ENCODE data around the gene FAM83C. TPM values are rescaled to one million over a fixed set of nuclear protein-coding genes. Genes with fewer than 3 reads are reported as not detected.

FAM83C gene
- total RNA-seq, result not detected
- long read RNA-seq, result 0 reads

DNA sequence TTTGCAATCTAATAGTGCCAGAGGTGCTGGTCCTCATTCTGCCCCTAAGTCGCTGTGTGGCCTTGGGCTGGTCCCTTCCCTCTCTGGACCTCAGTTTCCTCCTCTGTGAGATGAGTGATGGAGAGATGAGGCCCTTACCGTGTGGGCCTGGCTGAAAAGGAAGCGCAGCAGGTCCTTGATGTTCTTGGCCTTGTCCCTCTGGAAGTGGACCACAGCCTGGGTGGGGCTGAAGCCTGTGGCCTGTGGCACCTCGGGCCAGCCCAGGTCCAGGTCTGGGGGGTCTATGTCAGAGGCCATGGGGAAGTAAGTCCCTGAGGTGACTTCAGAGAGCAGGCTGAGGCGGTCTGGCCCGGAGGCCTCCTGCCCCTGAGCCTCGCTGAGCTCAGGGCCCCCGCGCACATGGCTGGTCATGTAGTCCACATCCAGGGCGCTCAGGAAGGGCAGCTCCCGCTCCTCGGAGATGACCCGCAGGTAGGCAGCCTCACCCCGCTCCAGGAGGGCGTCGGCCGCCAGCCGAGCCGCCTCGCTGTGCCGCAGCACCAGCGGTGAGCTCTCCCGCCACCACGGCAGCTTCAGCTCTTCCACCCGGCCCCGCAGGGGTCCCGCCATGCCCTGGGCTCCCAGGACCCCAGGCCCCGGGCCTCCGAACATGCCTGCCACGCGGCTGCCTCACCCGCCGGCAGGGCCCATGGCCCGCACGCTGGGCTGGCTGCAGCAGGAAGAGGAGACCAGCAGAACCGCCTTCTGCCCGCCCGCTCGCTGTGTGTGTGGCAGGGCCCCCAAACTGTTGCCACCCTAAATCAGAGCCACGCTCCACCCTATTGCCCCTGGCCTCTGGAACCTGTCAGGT lies at the start of gene FAM83C:
FAM83C (minus strand) TSS at position 772 of the 850 bp plus-strand sequence; CDS start at position 651, 121 bp downstream.
- peaks cover 13% of the 10 kb centered on the region for H3K27me3 ChIP-seq
- H3K4me1 ChIP-seq, result no peaks in the 10 kb centered on the region
- TF ChIP-seq, protein P1, sequence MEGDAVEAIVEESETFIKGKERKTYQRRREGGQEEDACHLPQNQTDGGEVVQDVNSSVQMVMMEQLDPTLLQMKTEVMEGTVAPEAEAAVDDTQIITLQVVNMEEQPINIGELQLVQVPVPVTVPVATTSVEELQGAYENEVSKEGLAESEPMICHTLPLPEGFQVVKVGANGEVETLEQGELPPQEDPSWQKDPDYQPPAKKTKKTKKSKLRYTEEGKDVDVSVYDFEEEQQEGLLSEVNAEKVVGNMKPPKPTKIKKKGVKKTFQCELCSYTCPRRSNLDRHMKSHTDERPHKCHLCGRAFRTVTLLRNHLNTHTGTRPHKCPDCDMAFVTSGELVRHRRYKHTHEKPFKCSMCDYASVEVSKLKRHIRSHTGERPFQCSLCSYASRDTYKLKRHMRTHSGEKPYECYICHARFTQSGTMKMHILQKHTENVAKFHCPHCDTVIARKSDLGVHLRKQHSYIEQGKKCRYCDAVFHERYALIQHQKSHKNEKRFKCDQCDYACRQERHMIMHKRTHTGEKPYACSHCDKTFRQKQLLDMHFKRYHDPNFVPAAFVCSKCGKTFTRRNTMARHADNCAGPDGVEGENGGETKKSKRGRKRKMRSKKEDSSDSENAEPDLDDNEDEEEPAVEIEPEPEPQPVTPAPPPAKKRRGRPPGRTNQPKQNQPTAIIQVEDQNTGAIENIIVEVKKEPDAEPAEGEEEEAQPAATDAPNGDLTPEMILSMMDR (IDR thresholded peaks at IDR 0.05), result no peak
- no peak within 1 kb of the TSS for H3K4me3 ChIP-seq
- intact Hi-C loops (cut with DNase I), result no loop called here
- H3K27ac ChIP-seq, result no peak within 1 kb of the TSS
- H3K36me3 ChIP-seq, result no peaks in the 10 kb centered on the region
- DNase-seq, result no peak
- no peaks in the 10 kb centered on the region for H3K9me3 ChIP-seq
- no peak for ATAC-seq

DNA sequence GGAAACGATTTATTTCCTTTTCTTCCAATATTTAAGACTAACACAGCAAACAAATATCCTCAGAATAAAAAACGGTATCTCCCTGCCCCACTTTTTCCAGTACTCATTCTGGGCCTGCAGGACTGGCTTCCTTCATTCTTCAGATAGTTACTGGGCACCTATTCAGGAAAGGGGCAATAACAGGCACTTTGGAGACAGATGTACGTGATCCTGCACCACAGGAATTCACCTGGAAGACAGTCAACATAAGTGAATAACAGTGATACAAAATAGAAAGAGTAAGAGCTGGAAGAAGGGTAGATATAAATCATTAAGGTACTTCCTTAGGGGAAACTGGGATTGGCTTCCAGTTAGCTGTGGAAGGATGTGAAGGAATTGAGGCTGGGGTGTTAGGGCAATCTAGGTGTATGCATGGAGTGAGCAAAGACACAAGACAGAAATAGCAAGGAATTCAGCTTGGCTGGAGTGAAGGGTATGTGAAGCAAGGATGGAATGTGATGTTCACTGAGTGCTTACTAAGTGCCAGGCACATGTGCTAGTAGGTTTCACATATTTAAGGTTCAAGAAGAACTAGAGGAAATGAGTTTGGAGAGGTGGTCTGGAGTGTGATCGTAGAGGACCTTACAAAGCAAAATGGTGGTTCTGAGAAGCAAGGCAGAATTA lies 49.3 kb upstream of the FAM83C start:
- Histone ChIP-seq H3K4me1 (no peaks in the 10 kb centered on the region), H3K4me3 (no peak overlapping the region), H3K27me3 (no peaks in the 10 kb centered on the region), H3K9me3 (no peaks in the 10 kb centered on the region), H3K27ac (no peak overlapping the region), H3K36me3 (peaks cover 18% of the 10 kb centered on the region)
- TF ChIP-seq, protein P1 (IDR thresholded peaks at IDR 0.05), result no peak
- DNase-seq, result no peak
- intact Hi-C loops (cut with DNase I), result no loop called here
- no peak for ATAC-seq

DNA sequence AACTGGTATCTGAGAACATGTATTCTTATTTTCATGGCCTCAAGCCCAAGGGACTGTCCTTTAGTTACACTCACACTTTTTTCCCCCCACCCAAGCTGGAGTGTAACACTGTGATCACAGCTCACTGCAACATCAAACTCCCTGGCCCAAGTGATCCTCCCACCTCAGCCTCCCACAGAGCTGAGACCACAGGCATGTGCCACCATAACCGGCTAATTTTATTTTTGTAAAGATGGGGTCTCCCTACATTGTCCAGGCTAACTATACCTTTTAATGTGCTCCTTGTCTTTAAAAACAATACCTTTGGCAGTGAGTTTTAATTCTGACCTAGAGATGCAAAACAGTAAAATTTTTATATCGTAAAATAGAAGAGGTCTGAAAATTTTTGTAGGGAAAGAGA lies 48.2 kb upstream of the FAM83C start:
- TF ChIP-seq, protein P1 (IDR thresholded peaks at IDR 0.05), result no peak
- Histone ChIP-seq H3K4me1 (no peaks in the 10 kb centered on the region), H3K27ac (no peak overlapping the region), H3K27me3 (no peaks in the 10 kb centered on the region), H3K36me3 (peaks cover 13% of the 10 kb centered on the region), H3K4me3 (no peak overlapping the region), H3K9me3 (no peaks in the 10 kb centered on the region)
- intact Hi-C loops (cut with DNase I), result no loop called here
- DNase-seq, result no peak
- no peak for ATAC-seq

DNA sequence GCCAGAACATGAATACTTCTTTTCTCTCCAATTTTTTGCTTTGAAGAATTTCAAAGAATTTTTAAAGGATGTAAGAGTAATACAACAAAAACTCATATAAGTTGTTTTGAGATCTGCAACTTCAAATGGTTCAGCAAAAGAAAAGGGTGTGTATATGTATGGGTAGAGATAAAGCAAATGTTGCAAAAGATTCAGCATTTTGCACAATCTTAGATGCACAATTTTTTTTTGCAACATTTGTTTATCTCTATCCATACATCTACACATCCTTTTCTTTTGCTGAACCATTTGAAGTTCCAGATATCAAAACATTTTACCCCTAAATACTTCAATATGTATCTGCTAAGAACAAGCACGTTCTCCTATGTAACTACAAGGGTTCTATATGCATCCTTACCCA lies 47.4 kb upstream of the FAM83C start:
- Histone ChIP-seq H3K9me3 (no peaks in the 10 kb centered on the region), H3K27me3 (no peaks in the 10 kb centered on the region), H3K4me3 (no peak overlapping the region), H3K4me1 (no peaks in the 10 kb centered on the region), H3K27ac (no peak overlapping the region), H3K36me3 (peaks cover 11% of the 10 kb centered on the region)
- DNase-seq, result no peak
- TF ChIP-seq, protein P1 (IDR thresholded peaks at IDR 0.05), result no peak
- no peak for ATAC-seq
- intact Hi-C loops (cut with DNase I), result no loop called here

DNA sequence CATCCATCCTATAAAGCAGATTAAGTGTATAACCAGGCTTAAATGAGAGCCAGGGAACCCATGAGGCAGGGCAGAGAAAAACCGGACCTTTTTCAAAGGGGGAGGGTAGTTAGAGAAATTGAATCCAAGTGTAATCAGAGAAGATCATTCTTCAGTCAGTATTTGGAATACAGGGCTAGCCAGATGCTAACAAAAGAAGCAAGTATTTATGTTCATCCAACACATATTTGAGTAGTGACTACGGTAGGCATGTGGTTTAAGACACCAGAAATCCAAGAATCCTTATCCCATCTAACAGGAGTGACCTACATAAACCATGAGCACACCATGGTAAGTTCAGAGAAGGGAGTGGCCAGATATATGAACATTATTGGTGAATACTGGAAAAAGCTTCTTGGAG lies 46.8 kb upstream of the FAM83C start:
- H3K27ac ChIP-seq, result no peak overlapping the region
- no peaks in the 10 kb centered on the region for H3K27me3 ChIP-seq
- intact Hi-C loops (cut with DNase I), result no loop called here
- no peak overlapping the region for H3K4me3 ChIP-seq
- peaks cover 4% of the 10 kb centered on the region for H3K36me3 ChIP-seq
- TF ChIP-seq, protein P1 (IDR thresholded peaks at IDR 0.05), result no peak
- H3K9me3 ChIP-seq, result no peaks in the 10 kb centered on the region
- ATAC-seq (no peak), DNase-seq (no peak)
- peaks cover 3% of the 10 kb centered on the region for H3K4me1 ChIP-seq
